ENCODE measurements around the gene RIN1. TPM values are rescaled to one million over a fixed set of nuclear protein-coding genes. Genes with fewer than 3 reads are reported as not detected.

Gene RIN1
- total and polyA plus RNA-seq, 2 experiments from 2014 or later: 6.2 to 9.5 TPM

GRCh38 chr11:66367561-66368312, 31.5 kb upstream of the RIN1 start:
- Histone ChIP-seq H3K27me3 (no peaks in the 10 kb centered on the region), H3K4me1 (ENCODE audit: insufficient read depth) (peaks cover 14% of the 10 kb centered on the region), H3K4me2 (no peak overlapping the region), H3K4me3 (no peak overlapping the region), H3K9me2 (replicated peaks; ENCODE audit: insufficient read depth) (no peaks in the 10 kb centered on the region), H4K20me1 (ENCODE audit: insufficient read depth, poor library complexity, severe bottlenecking) (no peaks in the 10 kb centered on the region), H3K9me3 (ENCODE audit: low read depth) (no peaks in the 10 kb centered on the region), H3K27ac (no peak overlapping the region), H3K36me3 (replicated peaks; ENCODE audit: insufficient read depth, low read depth) (no peaks in the 10 kb centered on the region), H3K79me2 (peaks cover 4% of the 10 kb centered on the region), H2AFZ (no peak overlapping the region)
- DNase-seq (ENCODE audit: low spot score): peak; percentile 4
- 97% methylated on average over 15 of the region's 15 CpGs for WGBS (ENCODE audit: low lambda C conversion rate, missing lambda C conversion rate)
- TF ChIP-seq CTCF (IDR thresholded peaks at IDR 0.05; ENCODE audit: poor library complexity): no peak
- TF ChIP-seq EZH2phosphoT487 (IDR thresholded peaks at IDR 0.05; ENCODE audit: low read depth, severe bottlenecking, unreplicated experiment): no peak
- no peak for TF ChIP-seq EZH2 (IDR thresholded peaks at IDR 0.05; ENCODE audit: borderline replicate concordance)

GRCh38 chr11:66366844-66367477, 30.7 kb upstream of the RIN1 start:
- no peak for TF ChIP-seq EZH2phosphoT487 (IDR thresholded peaks at IDR 0.05; ENCODE audit: low read depth, severe bottlenecking, unreplicated experiment)
- no peak for TF ChIP-seq EZH2 (IDR thresholded peaks at IDR 0.05; ENCODE audit: borderline replicate concordance)
- TF ChIP-seq CTCF (IDR thresholded peaks at IDR 0.05; ENCODE audit: poor library complexity): no peak

GRCh38 chr11:66365711-66366619, 29.7 kb upstream of the RIN1 start:
- H2AFZ ChIP-seq: no peak overlapping the region
- no peak overlapping the region for H3K4me3 ChIP-seq
- no peak overlapping the region for H3K4me2 ChIP-seq
- no peaks in the 10 kb centered on the region for H3K9me2 ChIP-seq (replicated peaks; ENCODE audit: insufficient read depth)
- peaks cover 10% of the 10 kb centered on the region for H3K4me1 ChIP-seq (ENCODE audit: insufficient read depth)
- H3K36me3 ChIP-seq (replicated peaks; ENCODE audit: insufficient read depth, low read depth): no peaks in the 10 kb centered on the region
- peaks cover 4% of the 10 kb centered on the region for H3K79me2 ChIP-seq
- peak; percentile 4 for DNase-seq (ENCODE audit: low spot score)
- no peaks in the 10 kb centered on the region for H4K20me1 ChIP-seq (ENCODE audit: insufficient read depth, poor library complexity, severe bottlenecking)
- H3K9me3 ChIP-seq (ENCODE audit: low read depth): no peaks in the 10 kb centered on the region
- H3K27ac ChIP-seq: no peak overlapping the region
- WGBS (ENCODE audit: low lambda C conversion rate, missing lambda C conversion rate): 90% methylated on average over 14 of the region's 14 CpGs
- TF ChIP-seq EZH2phosphoT487 (IDR thresholded peaks at IDR 0.05; ENCODE audit: low read depth, severe bottlenecking, unreplicated experiment) (no peak), CTCF (IDR thresholded peaks at IDR 0.05; ENCODE audit: poor library complexity) (no peak), EZH2 (IDR thresholded peaks at IDR 0.05; ENCODE audit: borderline replicate concordance) (no peak)
- no peaks in the 10 kb centered on the region for H3K27me3 ChIP-seq

More at GRCh38 chr11:66366844-66367477, 30.7 kb upstream of the RIN1 start:
- Histone ChIP-seq H3K27me3 (no peaks in the 10 kb centered on the region), H3K79me2 (peaks cover 4% of the 10 kb centered on the region), H3K4me1 (ENCODE audit: insufficient read depth) (peaks cover 10% of the 10 kb centered on the region), H3K4me3 (no peak overlapping the region), H3K9me3 (ENCODE audit: low read depth) (no peaks in the 10 kb centered on the region), H3K27ac (no peak overlapping the region), H3K4me2 (no peak overlapping the region), H3K9me2 (replicated peaks; ENCODE audit: insufficient read depth) (no peaks in the 10 kb centered on the region), H4K20me1 (ENCODE audit: insufficient read depth, poor library complexity, severe bottlenecking) (no peaks in the 10 kb centered on the region), H2AFZ (no peak overlapping the region), H3K36me3 (replicated peaks; ENCODE audit: insufficient read depth, low read depth) (no peaks in the 10 kb centered on the region)
- no peak for DNase-seq (ENCODE audit: low spot score)
- WGBS (ENCODE audit: low lambda C conversion rate, missing lambda C conversion rate): 98% methylated on average over 8 of the region's 8 CpGs

All from hepatocyte (in vitro differentiated cells).